ENCODE data around the gene PPAT. TPM values are rescaled to one million over a fixed set of nuclear protein-coding genes. Genes with fewer than 3 reads are reported as not detected.

PPAT gene
- total and polyA plus RNA-seq, 2 donors (not counting 3 experiments of a cell fraction or from before 2014, with no cell fraction given), result 4.3 to 25.5 TPM

DNA sequence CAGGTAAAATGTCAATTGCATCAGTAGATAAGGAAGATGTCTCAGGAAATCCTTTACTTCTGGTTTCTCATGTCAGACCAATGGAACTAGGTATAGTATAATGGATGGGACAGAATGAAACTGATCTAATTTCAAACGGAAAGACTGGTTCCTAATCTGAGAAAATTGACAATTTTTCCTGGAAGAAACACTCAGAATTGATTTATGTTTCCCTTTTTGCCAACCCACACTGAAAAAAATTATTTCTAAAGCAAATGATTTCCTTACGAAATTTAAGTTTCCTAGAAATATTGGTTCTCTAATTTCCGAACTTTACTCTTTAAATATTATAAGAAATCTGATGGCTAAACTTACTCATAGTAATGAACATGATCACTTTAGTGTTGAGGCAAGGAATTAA is 19.1 kb downstream of the PPAT start:
- Histone ChIP-seq H3K9me1 (replicated peaks; ENCODE audit: control insufficient read depth, extremely low read depth, insufficient read depth, low read length) (no peaks in the 10 kb centered on the region), H2AFZ (ENCODE audit: low read depth, low read length) (no peak overlapping the region), H3K4me3 (replicated peaks in 1 of 3; ENCODE audit: insufficient read depth in 1 of 3, low read depth in 1 of 3, low read length in 3 of 3) (no peak overlapping the region), H3K27ac (ENCODE audit: insufficient read depth, low read depth, low read length) (no peak overlapping the region), H3K4me1 (ENCODE audit: control insufficient read depth, extremely low read depth, insufficient read depth, low read length) (peaks cover 2% of the 10 kb centered on the region), H4K20me1 (replicated peaks; ENCODE audit: control insufficient read depth, extremely low read depth, insufficient read depth, low read length) (no peaks in the 10 kb centered on the region), H3K36me3 (ENCODE audit: control insufficient read depth in 2 of 2, extremely low read depth in 1 of 2, insufficient read depth in 2 of 2, low read length in 2 of 2) (no peaks in the 10 kb centered on the region), H3K4me2 (ENCODE audit: insufficient read depth, low read length) (no peak overlapping the region), H3K9ac (replicated peaks; ENCODE audit: extremely low read depth, insufficient read depth, low read length) (no peak overlapping the region), H3K27me3 (ENCODE audit: control insufficient read depth in 2 of 2, insufficient read depth in 2 of 2, low read length in 2 of 2) (no peaks in the 10 kb centered on the region), H3K79me2 (ENCODE audit: control insufficient read depth, insufficient read depth, low read length) (peaks cover 82% of the 10 kb centered on the region), H3K9me3 (replicated peaks; ENCODE audit: control insufficient read depth, insufficient read depth, low read length) (no peaks in the 10 kb centered on the region)
- CTCF ChIA-PET, result interaction anchor here (1.2 kb wide), 1 partner anchor 9 kb away, joined by 3 read pairs; no protein-coding TSS in a partner anchor
- BruUV-seq (replicated peaks), result no TSS peak
- POLR2A ChIA-PET, result no interaction called here
- peak; percentile 4 for FAIRE-seq
- dilution Hi-C loops (cut with MboI; ENCODE audit: extremely low pct_ligation_motif_present, low sequenced_read_pairs), result no loop called here
- DNase-seq (ENCODE audit: low read depth, low spot score), result no peak
- TF ChIP-seq MAX (IDR thresholded peaks at IDR 0.05; ENCODE audit: insufficient read depth, insufficient read length) (no peak), MYC (IDR thresholded peaks at IDR 0.05; ENCODE audit: low read depth, low read length) (no peak), GATA2 (IDR thresholded peaks at IDR 0.05; ENCODE audit: insufficient read depth, insufficient read length, low read depth, low read length) (no peak), EZH2 (IDR thresholded peaks at IDR 0.05; ENCODE audit: borderline replicate concordance, low read depth, low read length, severe bottlenecking) (no peak), POLR2AphosphoS5 (IDR thresholded peaks at IDR 0.05; ENCODE audit: insufficient read depth, low read depth, low read length) (no peak), FOS (IDR thresholded peaks at IDR 0.05; ENCODE audit: borderline replicate concordance, insufficient read depth, low read length) (no peak), CTCF (IDR thresholded peaks at IDR 0.05; ENCODE audit: extremely low read depth in 1 of 2, insufficient read depth in 1 of 2, low read depth in 1 of 2, low read length in 2 of 2) (no peak), JUN (IDR thresholded peaks at IDR 0.05; ENCODE audit: borderline replicate concordance, insufficient read depth, insufficient read length, low read depth) (no peak), POLR2A (IDR thresholded peaks at IDR 0.05; ENCODE audit: low read depth, low read length) (no peak)
- intact Hi-C loops (cut with micrococcal nuclease), result no loop called here
